A549 treated with Hydrocortisone at 1 μM for 4 hours (cell line): ENCODE results near the gene AKNAD1. TPM values are rescaled to one million over a fixed set of nuclear protein-coding genes. Genes with fewer than 3 reads are reported as not detected.

Experiments used
- total RNA-seq: library from RNA; stranded (reverse); fragments of 200-300 nt; extraction: Qiagen RNA extraction; gene quantifications from 5 replicates; pipeline ENCODE4 v1.2.3, GENCODE V29; 2022

AKNAD1 gene, protein sequence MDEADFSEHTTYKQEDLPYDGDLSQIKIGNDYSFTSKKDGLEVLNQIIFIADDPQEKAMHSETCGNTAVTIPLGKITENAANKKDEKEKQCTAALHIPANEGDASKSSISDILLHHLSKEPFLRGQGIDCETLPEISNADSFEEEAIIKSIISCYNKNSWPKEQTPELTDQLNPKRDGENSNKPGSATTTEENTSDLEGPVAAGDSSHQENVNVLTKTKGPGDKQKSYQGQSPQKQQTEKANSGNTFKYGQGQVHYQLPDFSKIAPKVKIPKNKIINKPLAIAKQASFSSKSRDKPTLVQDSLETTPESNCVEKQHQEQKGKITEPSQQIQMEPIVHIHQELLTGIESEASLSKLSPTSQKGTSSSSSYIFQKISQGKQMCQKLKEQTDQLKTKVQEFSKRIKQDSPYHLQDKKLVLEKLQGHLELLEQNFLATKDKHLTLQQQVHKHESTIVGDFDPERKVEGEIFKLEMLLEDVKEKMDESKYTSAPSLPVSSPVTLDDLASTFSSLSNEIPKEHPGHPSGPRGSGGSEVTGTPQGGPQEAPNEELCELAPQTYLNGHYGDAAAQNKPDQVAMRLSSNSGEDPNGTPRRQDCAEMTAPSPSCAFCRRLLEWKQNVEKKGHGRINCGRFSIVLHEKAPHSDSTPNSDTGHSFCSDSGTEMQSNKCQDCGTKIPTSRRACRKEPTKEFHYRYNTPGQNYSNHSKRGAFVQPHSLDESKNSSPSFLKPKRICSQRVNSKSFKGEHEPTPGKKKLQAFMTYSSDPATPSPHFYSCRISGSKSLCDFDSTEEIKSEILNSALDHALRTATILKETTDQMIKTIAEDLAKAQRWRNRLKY
- total RNA-seq, result 0.75 to 2.5 TPM (median 1.5 TPM) in 5 replicates

DNA sequence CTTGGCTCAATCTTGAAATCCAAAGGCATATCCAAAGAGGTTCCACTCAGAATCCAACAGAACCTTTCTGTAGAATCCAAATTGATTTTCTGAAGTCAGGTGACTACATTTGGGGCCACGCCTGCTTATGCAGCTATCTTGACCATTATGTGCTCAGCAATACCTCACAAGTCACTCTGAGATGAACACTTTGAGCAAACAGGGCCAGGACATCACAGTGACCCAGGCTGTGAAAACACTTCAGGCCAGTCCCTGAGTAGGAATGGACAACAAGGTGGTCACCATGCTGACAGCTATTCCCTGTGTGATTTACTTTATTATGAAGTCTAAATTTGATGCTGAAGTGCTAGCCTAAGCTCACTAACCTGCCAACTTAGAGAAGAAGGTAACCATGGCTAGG, at the start of gene AKNAD1:
AKNAD1 (minus strand) TSS at position 101 of the 400 bp plus-strand sequence. CDS start 4,430 bp downstream, outside the sequence.

Other genes with a start within 250 kb of the AKNAD1 start
- 3.7 to 4.7 TPM (median 4.4 TPM) in 5 replicates for gene HENMT1, start 196.0 kb downstream of the AKNAD1 start, total RNA-seq
- gene PRPF38B, start 164.8 kb downstream of the AKNAD1 start, total RNA-seq, result 18.1 to 23.7 TPM (median 19.8 TPM) in 5 replicates
- 0.02 to 0.07 TPM in 2 of 5 replicates, not detected in the others for gene FNDC7, start 144.2 kb downstream of the AKNAD1 start, total RNA-seq
- 16.8 to 26.9 TPM (median 17.9 TPM) in 5 replicates for gene STXBP3, start 110.4 kb downstream of the AKNAD1 start, total RNA-seq
- 15.6 to 27.5 TPM (median 21.2 TPM) in 5 replicates for gene GPSM2, start 19.9 kb upstream of the AKNAD1 start, total RNA-seq
- gene CLCC1, start 106.4 kb upstream of the AKNAD1 start, total RNA-seq, result 14.8 to 18.3 TPM (median 16.0 TPM) in 5 replicates
- 6.3 to 11.3 TPM (median 7.9 TPM) in 5 replicates for gene WDR47, start 185.0 kb upstream of the AKNAD1 start, total RNA-seq
- 23.6 to 42.4 TPM (median 26.0 TPM) in 5 replicates for gene TAF13, start 218.9 kb upstream of the AKNAD1 start, total RNA-seq
- gene TMEM167B, start 233.7 kb upstream of the AKNAD1 start, total RNA-seq, result 7.9 to 9.3 TPM (median 8.6 TPM) in 5 replicates